Measurements from ENCODE around the gene HERC2.

HERC2 gene

GRCh38 chr15:28107904-28108275 lies 214.1 kb downstream of the HERC2 start:
- DNase-seq (ENCODE audit: low read depth): no peak
- H3K4me3 ChIP-seq (ENCODE audit: low read depth, low read length): no peak overlapping the region
- TF ChIP-seq POLR2A (IDR thresholded peaks at IDR 0.05; ENCODE audit: extremely low read depth, insufficient read length) (no peak), MYC (IDR thresholded peaks at IDR 0.05; ENCODE audit: low read depth, low read length) (no peak), CTCF (IDR thresholded peaks at IDR 0.05; ENCODE audit: low read depth, low read length) (no peak), MAX (IDR thresholded peaks at IDR 0.05; ENCODE audit: low read depth, low read length) (no peak)

- no peak for DNase-seq (ENCODE audit: low read depth)
- no peak overlapping the region for H3K4me3 ChIP-seq (ENCODE audit: low read depth, low read length)
- TF ChIP-seq CTCF (IDR thresholded peaks at IDR 0.05; ENCODE audit: low read depth, low read length) (no peak), MAX (IDR thresholded peaks at IDR 0.05; ENCODE audit: low read depth, low read length) (no peak), MYC (IDR thresholded peaks at IDR 0.05; ENCODE audit: low read depth, low read length) (no peak), POLR2A (IDR thresholded peaks at IDR 0.05; ENCODE audit: extremely low read depth, insufficient read length) (no peak)
These were observed 214.7 kb downstream of the HERC2 start for GRCh38 chr15:28107111-28107903.

- no peak overlapping the region for H3K4me3 ChIP-seq (ENCODE audit: low read depth, low read length)
- DNase-seq (ENCODE audit: low read depth): peak; percentile 25
- TF ChIP-seq MYC (IDR thresholded peaks at IDR 0.05; ENCODE audit: low read depth, low read length): no peak
- TF ChIP-seq CTCF (IDR thresholded peaks at IDR 0.05; ENCODE audit: low read depth, low read length): no peak
- TF ChIP-seq MAX (IDR thresholded peaks at IDR 0.05; ENCODE audit: low read depth, low read length): no peak
- TF ChIP-seq POLR2A (IDR thresholded peaks at IDR 0.05; ENCODE audit: extremely low read depth, insufficient read length): no peak
These were observed 215.5 kb downstream of the HERC2 start for GRCh38 chr15:28106294-28107110.

GRCh38 chr15:28105793-28106192 lies 216.2 kb downstream of the HERC2 start:
- TF ChIP-seq MYC (IDR thresholded peaks at IDR 0.05; ENCODE audit: low read depth, low read length): no peak
- no peak for TF ChIP-seq MAX (IDR thresholded peaks at IDR 0.05; ENCODE audit: low read depth, low read length)
- no peak for TF ChIP-seq POLR2A (IDR thresholded peaks at IDR 0.05; ENCODE audit: extremely low read depth, insufficient read length)
- TF ChIP-seq CTCF (IDR thresholded peaks at IDR 0.05; ENCODE audit: low read depth, low read length): no peak
- no peak for DNase-seq (ENCODE audit: low read depth)
- no peak overlapping the region for H3K4me3 ChIP-seq (ENCODE audit: low read depth, low read length)

- DNase-seq (ENCODE audit: low read depth): no peak
- no peak overlapping the region for H3K4me3 ChIP-seq (ENCODE audit: low read depth, low read length)
- no peak for TF ChIP-seq POLR2A (IDR thresholded peaks at IDR 0.05; ENCODE audit: extremely low read depth, insufficient read length)
- TF ChIP-seq MYC (IDR thresholded peaks at IDR 0.05; ENCODE audit: low read depth, low read length): no peak
- no peak for TF ChIP-seq MAX (IDR thresholded peaks at IDR 0.05; ENCODE audit: low read depth, low read length)
- TF ChIP-seq CTCF (IDR thresholded peaks at IDR 0.05; ENCODE audit: low read depth, low read length): no peak
These were observed 216.7 kb downstream of the HERC2 start for GRCh38 chr15:28105224-28105791.
